ENCODE results near the gene ASB5.

Gene ASB5

GRCh38 chr4:176188654-176189053, 80.4 kb downstream of the ASB5 start:
- no peak overlapping the region for H3K27ac ChIP-seq
- no peak for TF ChIP-seq ZFX (IDR thresholded peaks at IDR 0.05)
- TF ChIP-seq, protein P1, sequence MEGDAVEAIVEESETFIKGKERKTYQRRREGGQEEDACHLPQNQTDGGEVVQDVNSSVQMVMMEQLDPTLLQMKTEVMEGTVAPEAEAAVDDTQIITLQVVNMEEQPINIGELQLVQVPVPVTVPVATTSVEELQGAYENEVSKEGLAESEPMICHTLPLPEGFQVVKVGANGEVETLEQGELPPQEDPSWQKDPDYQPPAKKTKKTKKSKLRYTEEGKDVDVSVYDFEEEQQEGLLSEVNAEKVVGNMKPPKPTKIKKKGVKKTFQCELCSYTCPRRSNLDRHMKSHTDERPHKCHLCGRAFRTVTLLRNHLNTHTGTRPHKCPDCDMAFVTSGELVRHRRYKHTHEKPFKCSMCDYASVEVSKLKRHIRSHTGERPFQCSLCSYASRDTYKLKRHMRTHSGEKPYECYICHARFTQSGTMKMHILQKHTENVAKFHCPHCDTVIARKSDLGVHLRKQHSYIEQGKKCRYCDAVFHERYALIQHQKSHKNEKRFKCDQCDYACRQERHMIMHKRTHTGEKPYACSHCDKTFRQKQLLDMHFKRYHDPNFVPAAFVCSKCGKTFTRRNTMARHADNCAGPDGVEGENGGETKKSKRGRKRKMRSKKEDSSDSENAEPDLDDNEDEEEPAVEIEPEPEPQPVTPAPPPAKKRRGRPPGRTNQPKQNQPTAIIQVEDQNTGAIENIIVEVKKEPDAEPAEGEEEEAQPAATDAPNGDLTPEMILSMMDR (conservative IDR thresholded peaks at IDR 0.05): no peak

GRCh38 chr4:176187624-176188023, 81.4 kb downstream of the ASB5 start:
- no peak for TF ChIP-seq ZFX (IDR thresholded peaks at IDR 0.05)
- TF ChIP-seq, protein P1 (conservative IDR thresholded peaks at IDR 0.05): no peak
- no peak overlapping the region for H3K27ac ChIP-seq

- no peak overlapping the region for H3K27ac ChIP-seq
- no peak for TF ChIP-seq ZFX (IDR thresholded peaks at IDR 0.05)
- TF ChIP-seq, protein P1 (conservative IDR thresholded peaks at IDR 0.05): no peak
Measured at GRCh38 chr4:176186671-176187395, 82.2 kb downstream of the ASB5 start.

- TF ChIP-seq, protein P1 (conservative IDR thresholded peaks at IDR 0.05): no peak
- TF ChIP-seq ZFX (IDR thresholded peaks at IDR 0.05): no peak
- H3K27ac ChIP-seq: no peak overlapping the region
Measured at GRCh38 chr4:176186067-176186466, 83.0 kb downstream of the ASB5 start.

DNA sequence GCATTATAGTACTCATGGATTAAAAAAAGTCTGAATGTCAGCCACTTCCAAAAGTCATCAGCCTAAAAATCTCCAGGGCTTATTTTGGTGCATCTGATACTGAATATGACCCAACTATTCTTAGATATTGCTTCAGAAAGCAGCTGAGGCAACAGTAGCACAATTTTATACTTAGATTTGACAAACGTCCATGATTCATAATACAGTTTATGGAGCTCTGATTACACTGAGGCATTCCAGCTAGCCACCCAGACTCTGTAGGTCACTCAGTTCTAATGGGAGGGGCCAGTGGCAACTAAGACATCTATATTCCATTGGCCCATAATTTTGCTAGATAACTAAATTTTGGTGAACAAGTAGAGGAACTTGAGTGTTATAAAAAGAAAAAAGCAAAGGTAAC, 84.0 kb downstream of the ASB5 start:
- H3K27ac ChIP-seq: no peak overlapping the region
- TF ChIP-seq ZFX (IDR thresholded peaks at IDR 0.05): no peak
- TF ChIP-seq, protein P1 (conservative IDR thresholded peaks at IDR 0.05): no peak

Data from C4-2B (cell line).